Neural cell (in vitro differentiated cells): ENCODE measurements around the gene DOCK4. TPM values are rescaled to one million over a fixed set of nuclear protein-coding genes. Genes with fewer than 3 reads are reported as not detected.
"Not testable (repeated sequence)": the region's sequence is repeated elsewhere in the genome, so short reads cannot be mapped to it uniquely, and the experiment has no call there.

Experiments used
- H2AFZ ChIP-seq: fragments of 200-600, 300-800 bp; sonication (generic), shearing (Covaris generic); 2 replicates; pipeline ENCODE4 v1.6.0; 2014; ENCODE audit warnings: low read depth, mild to moderate bottlenecking, antibody characterized with exemption, low read length, moderate library complexity
- H3F3A ChIP-seq: fragments of 200-600 bp; shearing (Covaris generic); 2 replicates; pipeline ENCODE4 v1.6.1; 2016; ENCODE audit warnings: mild to moderate bottlenecking, moderate library complexity, mixed read lengths, antibody characterized with exemption, low read length; ENCODE audit not compliant: insufficient read depth, poor library complexity, severe bottlenecking
- H3K27ac ChIP-seq: fragments of 200-600, 300-800 bp; sonication (generic), shearing (Covaris generic); 2 replicates; pipeline ENCODE4 v1.5.1; 2014; ENCODE audit warnings: mild to moderate bottlenecking, low read length, moderate library complexity
- H3K27me3 ChIP-seq: fragments of 300-800, 200-600 bp; sonication (generic), shearing (Covaris generic); 2 replicates; pipeline ENCODE4 v1.6.0; 2014; ENCODE audit warnings: mild to moderate bottlenecking, low read depth, low read length, moderate library complexity; ENCODE audit not compliant: insufficient read depth
- H3K36me3 ChIP-seq: fragments of 300-800, 200-600 bp; sonication (generic), shearing (Covaris generic); 2 replicates; pipeline ENCODE4 v1.5.1; 2014; ENCODE audit warnings: mild to moderate bottlenecking, antibody characterized with exemption, low read length, moderate library complexity; ENCODE audit not compliant: insufficient read depth
- H3K4me2 ChIP-seq: fragments of 300-800, 200-600 bp; sonication (generic), shearing (Covaris generic); 2 replicates; pipeline ENCODE4 v1.6.0; 2014; ENCODE audit warnings: mild to moderate bottlenecking, low read length
- H3K4me3 ChIP-seq: fragments of 300-800, 200-600 bp; sonication (generic), shearing (Covaris generic); 2 replicates; pipeline ENCODE4 v1.5.1; 2014; ENCODE audit warnings: mild to moderate bottlenecking, low read length, moderate library complexity
- H3K79me2 ChIP-seq: fragments of 200-600 bp; shearing (Covaris generic); replicated peaks from 2 replicates; pipeline ENCODE4 v1.6.0; 2014; ENCODE audit warnings: mild to moderate bottlenecking, low read length, moderate library complexity; ENCODE audit not compliant: insufficient read depth
- H3K9ac ChIP-seq: fragments of 300-800, 200-600 bp; sonication (generic), shearing (Covaris generic); 2 replicates; pipeline ENCODE4 v1.6.1; 2016; ENCODE audit warnings: mild to moderate bottlenecking, low read length, mixed read lengths
- H3K9me2 ChIP-seq: fragments of 200-600 bp; shearing (Covaris generic); 2 replicates; pipeline ENCODE4 v1.6.1; 2016; ENCODE audit warnings: mild to moderate bottlenecking, low read length, mixed read lengths; ENCODE audit not compliant: insufficient read depth
- H3K9me3 ChIP-seq: fragments of 200-600, 300-800 bp; sonication (generic), shearing (Covaris generic); 2 replicates; pipeline ENCODE4 v1.6.1; 2016; ENCODE audit warnings: mild to moderate bottlenecking, mixed run types, low read length, moderate library complexity, mixed read lengths
- H4K20me1 ChIP-seq: fragments of 200-600 bp; shearing (Covaris generic); 2 replicates; pipeline ENCODE4 v1.6.1; 2016; ENCODE audit warnings: mild to moderate bottlenecking, mixed run types; ENCODE audit not compliant: insufficient read depth
- CTCF ChIP-seq: fragments of 450-650 bp; IDR thresholded peaks from 2 replicates; pipeline ENCODE4 v1.5.1; 2014; ENCODE audit warnings: antibody characterized with exemption, mild to moderate bottlenecking, moderate library complexity; ENCODE audit not compliant: poor library complexity, severe bottlenecking
- EP300 ChIP-seq: fragments of 450-650 bp; conservative IDR thresholded peaks from 2 replicates; pipeline ENCODE4 v1.6.1; 2014; ENCODE audit warnings: antibody characterized with exemption, mild to moderate bottlenecking, moderate library complexity; ENCODE audit not compliant: poor library complexity, severe bottlenecking
- RAD21 ChIP-seq: fragments of 450-650 bp; conservative IDR thresholded peaks from 2 replicates; pipeline ENCODE4 v1.6.1; 2014; ENCODE audit warnings: antibody characterized with exemption, mild to moderate bottlenecking, moderate library complexity
- REST ChIP-seq: IDR thresholded peaks from 2 replicates; pipeline ENCODE4 v1.6.1; 2012; ENCODE audit warnings: borderline replicate concordance
- SMC3 ChIP-seq: fragments of 450-650 bp; conservative IDR thresholded peaks from 2 replicates; pipeline ENCODE4 v1.6.1; 2014; ENCODE audit warnings: antibody characterized with exemption, mild to moderate bottlenecking, moderate library complexity; ENCODE audit not compliant: poor library complexity
- polyA plus RNA-seq: library from polyadenylated mRNA; depleted of rRNA; stranded (reverse); fragments of >200 nt; gene quantifications from 2 replicates; pipeline ENCODE4 v1.2.3, GENCODE V29; 2014

The DOCK4 gene
- polyA plus RNA-seq, 1 donor from 2014 or later, result 28.1 TPM

GRCh38 chr7:111919164-111919563, 287.0 kb downstream of the DOCK4 start:
- no peaks in the 10 kb centered on the region for H4K20me1 ChIP-seq
- H3K9ac ChIP-seq, result no peak overlapping the region
- no peak overlapping the region for H3K4me3 ChIP-seq
- no peak overlapping the region for H3K27ac ChIP-seq
- no peaks in the 10 kb centered on the region for H3K79me2 ChIP-seq
- no peaks in the 10 kb centered on the region for H3K9me3 ChIP-seq
- H3K9me2 ChIP-seq, result no peaks in the 10 kb centered on the region
- no peak overlapping the region for H3K4me2 ChIP-seq
- TF ChIP-seq REST, result no peak
- H2AFZ ChIP-seq, result no peak overlapping the region
- H3K27me3 ChIP-seq, result no peaks in the 10 kb centered on the region
- no peaks in the 10 kb centered on the region for H3F3A ChIP-seq
- no peaks in the 10 kb centered on the region for H3K36me3 ChIP-seq

- Histone ChIP-seq H3K79me2 (no peaks in the 10 kb centered on the region), H3K4me3 (no peak overlapping the region), H3K36me3 (no peaks in the 10 kb centered on the region), H2AFZ (no peak overlapping the region), H3K4me2 (no peak overlapping the region), H3K9me2 (no peaks in the 10 kb centered on the region), H3F3A (no peaks in the 10 kb centered on the region), H3K27ac (no peak overlapping the region), H4K20me1 (no peaks in the 10 kb centered on the region), H3K9ac (no peak overlapping the region), H3K9me3 (no peaks in the 10 kb centered on the region), H3K27me3 (no peaks in the 10 kb centered on the region)
- TF ChIP-seq EP300 (no peak), SMC3 (no peak), RAD21 (no peak), CTCF (no peak), REST (no peak)
Observed at GRCh38 chr7:111918461-111918860, 287.7 kb downstream of the DOCK4 start.

- H3K9ac ChIP-seq, H3K27ac ChIP-seq, H3K4me2 ChIP-seq, H3K9me3 ChIP-seq, H3K4me3 ChIP-seq, H3K79me2 ChIP-seq, H4K20me1 ChIP-seq, H3K9me2 ChIP-seq, H2AFZ ChIP-seq, H3K36me3 ChIP-seq, H3K27me3 ChIP-seq, H3F3A ChIP-seq: not testable (repeated sequence)
Observed at GRCh38 chr7:111917404-111917803, 288.8 kb downstream of the DOCK4 start.
